Uterus (tissue), 4 donors: ENCODE measurements around the gene NT5C1A. TPM values are rescaled to one million over a fixed set of nuclear protein-coding genes. Genes with fewer than 3 reads are reported as not detected.

Experiments
- DNase-seq, 2 donors: peaks; one replicate each; pipeline ENCODE4 v3.0.0-alpha.2; 2019 to 2020
- H3K27ac ChIP-seq, 2 donors: fragments of 200-600 bp; sonication (generic); 1 replicate in 1 of 2; 2 replicates in 1 of 2; pipeline ENCODE4 v1.5.1; 2016 to 2018
- H3K27me3 ChIP-seq, 2 donors: fragments of 200-600 bp; sonication (generic); one replicate each; pipeline ENCODE4 v1.5.1; 2018 to 2019; ENCODE audit warnings: control low read depth in 1 of 2
- H3K36me3 ChIP-seq, 2 donors: fragments of 200-600 bp; sonication (generic); one replicate each; pipeline ENCODE4 v1.5.1; 2019; ENCODE audit warnings: control low read depth in 1 of 2
- H3K4me1 ChIP-seq, 2 donors: fragments of 200-600 bp; sonication (generic); one replicate each; pipeline ENCODE4 v1.5.1; 2018 to 2019; ENCODE audit warnings: control low read depth in 1 of 2
- H3K4me3 ChIP-seq, 2 donors: fragments of 200-600 bp; sonication (generic); 1 replicate in 1 of 2; 2 replicates in 1 of 2; pipeline ENCODE4 v1.5.1; 2018 to 2019; ENCODE audit warnings: mild to moderate bottlenecking in 1 of 2
- H3K9me3 ChIP-seq, 2 donors: fragments of 200-600 bp; sonication (generic); one replicate each; pipeline ENCODE4 v1.5.1; 2019; ENCODE audit warnings: control low read depth in 1 of 2
- POLR2A ChIP-seq, 2 donors: fragments of 450-650 bp; IDR thresholded peaks; one replicate each; pipeline ENCODE4 v1.6.1; 2016; ENCODE audit warnings: antibody characterized with exemption in 2 of 2, mild to moderate bottlenecking in 1 of 2, moderate library complexity in 1 of 2
- intact Hi-C: fragments of 100-400 bp; cut with DNase I; formaldehyde crosslinking; loops from one replicate; pipeline ENCODE4 v1.15.1; 2023; ENCODE audit warnings: low total_unique reads
- total RNA-seq, 4 donors: library from RNA; depleted of rRNA in 3 of 4; stranded (reverse); fragments of >200 nt in 3 of 4; gene quantifications; one replicate each; pipeline versions ENCODE4 v1.1.0 to v1.2.4, GENCODE V29; 2014 to 2023
- TF ChIP-seq, protein P1 (sequence below), 4 experiments: fragments of 200-600 bp in 2 of 4; fragments of 450-650 bp in 2 of 4; sonication (generic) in 2 of 4; IDR thresholded peaks; one replicate each; pipeline ENCODE4 v1.5.1; 2016 to 2019; ENCODE audit warnings: antibody characterized with exemption in 4 of 4, mild to moderate bottlenecking in 2 of 4, moderate library complexity in 1 of 4
- donor health status: DM: yes; HTN: yes; CAD: no.

Gene NT5C1A
- total RNA-seq, 4 donors from 2014 or later = 1.1 to 1.8 TPM; not detected in 2

DNA sequence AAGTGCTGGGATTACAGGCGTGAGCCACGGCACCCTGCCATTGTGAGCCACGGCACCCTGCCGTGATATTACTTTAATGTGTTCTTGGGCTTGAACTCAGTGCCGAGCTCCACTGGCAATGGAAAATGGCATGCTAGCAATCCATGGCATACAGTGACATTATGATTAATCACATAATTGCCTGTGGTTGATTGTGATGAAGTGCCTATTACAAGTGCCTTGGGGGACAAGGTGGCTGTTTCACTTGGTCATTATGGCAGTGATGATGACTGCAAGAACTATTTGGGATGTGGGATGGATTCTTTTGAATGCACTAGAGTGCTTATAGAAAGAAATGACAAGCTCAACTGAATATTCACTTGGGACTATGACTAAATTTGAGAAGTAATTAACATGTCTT lies 41.6 kb upstream of the NT5C1A start:
- no peaks in the 10 kb centered on the region for H3K36me3 ChIP-seq
- H3K4me3 ChIP-seq = no peak overlapping the region
- no peaks in the 10 kb centered on the region for H3K9me3 ChIP-seq
- no peak for DNase-seq
- no peak for TF ChIP-seq POLR2A (IDR thresholded peaks at IDR 0.05)
- TF ChIP-seq, protein P1, sequence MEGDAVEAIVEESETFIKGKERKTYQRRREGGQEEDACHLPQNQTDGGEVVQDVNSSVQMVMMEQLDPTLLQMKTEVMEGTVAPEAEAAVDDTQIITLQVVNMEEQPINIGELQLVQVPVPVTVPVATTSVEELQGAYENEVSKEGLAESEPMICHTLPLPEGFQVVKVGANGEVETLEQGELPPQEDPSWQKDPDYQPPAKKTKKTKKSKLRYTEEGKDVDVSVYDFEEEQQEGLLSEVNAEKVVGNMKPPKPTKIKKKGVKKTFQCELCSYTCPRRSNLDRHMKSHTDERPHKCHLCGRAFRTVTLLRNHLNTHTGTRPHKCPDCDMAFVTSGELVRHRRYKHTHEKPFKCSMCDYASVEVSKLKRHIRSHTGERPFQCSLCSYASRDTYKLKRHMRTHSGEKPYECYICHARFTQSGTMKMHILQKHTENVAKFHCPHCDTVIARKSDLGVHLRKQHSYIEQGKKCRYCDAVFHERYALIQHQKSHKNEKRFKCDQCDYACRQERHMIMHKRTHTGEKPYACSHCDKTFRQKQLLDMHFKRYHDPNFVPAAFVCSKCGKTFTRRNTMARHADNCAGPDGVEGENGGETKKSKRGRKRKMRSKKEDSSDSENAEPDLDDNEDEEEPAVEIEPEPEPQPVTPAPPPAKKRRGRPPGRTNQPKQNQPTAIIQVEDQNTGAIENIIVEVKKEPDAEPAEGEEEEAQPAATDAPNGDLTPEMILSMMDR (IDR thresholded peaks at IDR 0.05) = no peak
- H3K4me1 ChIP-seq = no peaks in the 10 kb centered on the region
- H3K27me3 ChIP-seq = no peaks in the 10 kb centered on the region
- H3K27ac ChIP-seq = no peak overlapping the region
- intact Hi-C loops = no loop called here

DNA sequence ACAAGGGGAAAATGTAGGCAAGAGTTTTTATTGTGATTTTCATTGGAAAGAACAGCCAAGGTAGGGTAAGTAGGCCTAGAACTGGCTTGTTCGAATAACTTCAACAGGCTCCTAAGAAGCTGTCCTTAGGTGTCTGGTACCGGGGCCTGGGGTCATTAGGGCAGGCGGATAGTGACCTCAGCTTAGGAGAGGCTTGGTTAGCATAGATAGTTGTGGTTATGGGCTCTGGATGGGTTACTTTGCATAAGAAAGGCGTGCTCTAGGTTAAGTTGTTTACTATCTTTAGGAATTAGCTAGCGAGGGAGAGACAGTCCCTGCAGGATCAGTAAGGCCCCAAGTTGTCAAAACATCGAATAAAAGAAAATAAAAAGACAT lies 40.0 kb upstream of the NT5C1A start:
- intact Hi-C loops = no loop called here
- TF ChIP-seq POLR2A (IDR thresholded peaks at IDR 0.05) = no peak
- TF ChIP-seq, protein P1 (IDR thresholded peaks at IDR 0.05) = no peak

DNA sequence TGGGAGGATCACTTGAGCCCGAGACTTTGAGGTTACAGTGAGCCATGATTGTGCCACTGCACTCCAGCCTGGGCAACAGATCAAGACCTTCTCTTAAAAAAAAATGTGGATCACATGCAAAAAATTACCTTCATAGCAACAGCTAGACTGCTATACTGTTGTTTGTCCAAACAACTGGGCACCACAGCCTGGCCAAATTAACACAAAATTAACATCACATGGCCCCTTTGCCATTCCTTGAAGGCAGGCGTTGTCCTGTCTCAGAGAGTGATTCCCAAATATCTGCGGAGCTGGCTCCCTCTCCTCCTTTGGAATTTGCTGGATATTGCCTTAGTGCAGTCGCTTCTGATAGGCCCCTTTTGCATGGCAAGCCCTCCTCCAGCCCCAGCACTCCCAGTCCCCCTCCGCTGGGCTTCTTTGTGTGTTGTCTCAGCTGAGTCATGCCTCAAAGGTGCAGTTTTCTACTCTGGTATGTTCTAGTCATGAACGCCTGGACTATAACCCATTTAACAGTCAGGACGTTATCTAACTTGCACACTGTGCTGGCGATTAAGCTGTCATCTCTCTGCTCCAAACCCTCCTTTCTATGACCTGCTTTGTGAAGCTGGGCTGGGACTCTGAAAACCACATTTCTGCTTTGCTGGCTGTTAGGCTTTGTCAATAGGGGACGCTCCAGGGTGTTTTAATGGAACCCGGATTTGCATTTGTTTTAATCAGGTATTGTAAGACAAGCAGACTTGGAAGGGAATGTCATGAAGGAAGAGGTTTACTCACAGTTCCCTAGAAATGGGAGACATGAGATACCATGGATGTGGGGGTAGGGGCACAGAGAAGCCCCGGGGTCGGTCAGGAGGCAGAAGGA lies 39.4 kb upstream of the NT5C1A start:
- Histone ChIP-seq H3K4me1 (no peaks in the 10 kb centered on the region), H3K27ac (no peak overlapping the region), H3K36me3 (no peaks in the 10 kb centered on the region), H3K27me3 (no peaks in the 10 kb centered on the region), H3K9me3 (no peaks in the 10 kb centered on the region), H3K4me3 (no peak overlapping the region)
- DNase-seq = no peak
- intact Hi-C loops = no loop called here
- TF ChIP-seq, protein P1 (IDR thresholded peaks at IDR 0.05) = no peak
- no peak for TF ChIP-seq POLR2A (IDR thresholded peaks at IDR 0.05)

More for the DNA sequence above, 40.0 kb upstream of the NT5C1A start:
- Histone ChIP-seq H3K36me3 (no peaks in the 10 kb centered on the region), H3K4me1 (no peaks in the 10 kb centered on the region), H3K9me3 (no peaks in the 10 kb centered on the region), H3K27ac (no peak overlapping the region), H3K4me3 (no peak overlapping the region), H3K27me3 (no peaks in the 10 kb centered on the region)
- no peak for DNase-seq

DNA sequence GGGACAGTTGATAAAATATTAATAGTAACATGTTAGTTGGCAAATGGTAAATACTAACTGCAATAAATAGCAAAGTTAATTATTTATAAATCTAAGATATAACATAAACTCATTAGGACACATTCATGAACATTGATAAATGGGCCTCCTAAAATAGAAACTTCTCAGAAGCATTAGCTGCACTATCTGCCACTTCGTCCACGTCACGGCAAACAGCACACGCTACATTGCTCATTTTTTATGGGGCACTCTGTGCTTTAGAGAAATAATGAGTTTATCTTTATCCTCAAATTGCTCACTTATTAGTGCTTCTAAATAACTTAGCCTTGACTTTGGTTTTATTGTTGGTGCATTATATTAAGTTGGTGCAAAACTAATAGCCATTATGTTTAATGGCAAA lies 35.6 kb upstream of the NT5C1A start:
- TF ChIP-seq, protein P1 (IDR thresholded peaks at IDR 0.05) = no peak
- TF ChIP-seq POLR2A (IDR thresholded peaks at IDR 0.05) = no peak
- no peak for DNase-seq
- Histone ChIP-seq H3K4me1 (no peaks in the 10 kb centered on the region), H3K27me3 (no peaks in the 10 kb centered on the region), H3K9me3 (no peaks in the 10 kb centered on the region), H3K4me3 (no peak overlapping the region), H3K27ac (no peak overlapping the region), H3K36me3 (no peaks in the 10 kb centered on the region)
- intact Hi-C loops = no loop called here

DNA sequence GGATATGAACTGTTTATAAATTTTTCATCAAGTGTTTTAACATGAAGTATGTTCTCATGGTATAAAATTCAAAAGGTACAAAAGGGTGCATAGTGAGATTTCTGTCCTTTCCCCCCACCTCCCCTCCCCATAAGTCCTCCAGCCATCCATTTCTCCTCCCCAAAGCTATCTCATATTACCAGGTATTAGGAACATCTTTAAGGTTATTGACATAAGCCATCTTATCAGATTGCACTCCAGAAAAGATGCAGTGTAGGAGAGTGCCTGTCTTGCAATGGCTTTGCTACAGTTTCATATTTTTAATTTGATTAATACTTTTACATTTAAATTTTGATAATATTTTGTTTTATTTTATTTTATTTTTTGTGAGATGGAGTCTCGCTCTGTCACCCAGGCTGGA lies 32.9 kb upstream of the NT5C1A start:
- Histone ChIP-seq H3K36me3 (no peaks in the 10 kb centered on the region), H3K27me3 (no peaks in the 10 kb centered on the region), H3K9me3 (no peaks in the 10 kb centered on the region), H3K27ac (no peak overlapping the region), H3K4me1 (no peaks in the 10 kb centered on the region), H3K4me3 (no peak overlapping the region)
- intact Hi-C loops = no loop called here
- TF ChIP-seq, protein P1 (IDR thresholded peaks at IDR 0.05) = no peak
- no peak for TF ChIP-seq POLR2A (IDR thresholded peaks at IDR 0.05)
- no peak for DNase-seq
